Mesenchymal stem cell (in vitro differentiated cells and primary cell): ENCODE results near the gene ARHGEF17.

ENCODE experiments used
- DNase-seq: peaks from one replicate; pipeline ENCODE4 v3.0.0-alpha.2; 2013
- H2AFZ ChIP-seq: one replicate; pipeline ENCODE4 v1.6.1; 2013; ENCODE audit warnings: low read depth, mild to moderate bottlenecking, control low read depth, inconsistent platforms, low read length, moderate library complexity
- H2AK5ac ChIP-seq: 2 replicates; pipeline ENCODE4 v1.6.1; 2013; ENCODE audit warnings: low read length, moderate library complexity, mild to moderate bottlenecking, inconsistent platforms; ENCODE audit not compliant: severe bottlenecking
- H2BK120ac ChIP-seq: one replicate; pipeline ENCODE4 v1.6.1; 2013; ENCODE audit warnings: low read depth, mild to moderate bottlenecking, inconsistent platforms, low read length, moderate library complexity
- H2BK12ac ChIP-seq, 2 experiments: one replicate each; pipeline ENCODE4 v1.6.1; 2013; ENCODE audit warnings: inconsistent platforms in 2 of 2, low read length in 2 of 2, mild to moderate bottlenecking in 2 of 2, moderate library complexity in 2 of 2, control low read depth in 1 of 2
- H2BK15ac ChIP-seq: one replicate; pipeline ENCODE4 v1.6.1; 2013; ENCODE audit warnings: mild to moderate bottlenecking, low read depth, inconsistent platforms; ENCODE audit not compliant: poor library complexity, severe bottlenecking
- H2BK5ac ChIP-seq: 2 replicates; pipeline ENCODE4 v1.6.1; 2013; ENCODE audit warnings: low read depth, mild to moderate bottlenecking, low read length, control low read depth, inconsistent platforms; ENCODE audit not compliant: poor library complexity, severe bottlenecking
- H3K14ac ChIP-seq, 2 experiments: one replicate each; pipeline ENCODE4 v1.6.1; 2013; ENCODE audit warnings: inconsistent platforms in 2 of 2, low read length in 2 of 2, control low read depth in 1 of 2, mild to moderate bottlenecking in 1 of 2, moderate library complexity in 1 of 2
- H3K18ac ChIP-seq, 2 experiments: one replicate each; pipeline ENCODE4 v1.6.1; 2013; ENCODE audit warnings: inconsistent platforms in 2 of 2, low read length in 2 of 2, control low read depth in 1 of 2, low read depth in 1 of 2, mild to moderate bottlenecking in 1 of 2
- H3K23ac ChIP-seq, 2 experiments: one replicate each; pipeline ENCODE4 v1.6.1; 2013; ENCODE audit warnings: inconsistent platforms in 2 of 2, low read length in 2 of 2, mild to moderate bottlenecking in 2 of 2, moderate library complexity in 2 of 2, control low read depth in 1 of 2
- H3K27ac ChIP-seq: 2 replicates; pipeline ENCODE4 v1.5.1; 2013; ENCODE audit warnings: mild to moderate bottlenecking, moderate library complexity, low read length, control low read depth, inconsistent platforms; ENCODE audit not compliant: poor library complexity, severe bottlenecking
- H3K27me3 ChIP-seq, 2 experiments: 2 replicates each; pipeline versions ENCODE4 v1.6.1 to v1.7.0; 2013; ENCODE audit warnings: low read length in 2 of 2, mild to moderate bottlenecking in 2 of 2, moderate library complexity in 2 of 2, control low read depth in 1 of 2, inconsistent platforms in 1 of 2; ENCODE audit not compliant: control insufficient read depth in 1 of 2, insufficient read depth in 1 of 2
- H3K36me3 ChIP-seq, 2 experiments: 2 replicates each; pipeline versions ENCODE4 v1.6.1 to v1.7.0; 2013; ENCODE audit warnings: low read length in 2 of 2, control low read depth in 1 of 2, inconsistent platforms in 1 of 2, low read depth in 1 of 2, mild to moderate bottlenecking in 1 of 2; ENCODE audit not compliant: insufficient read depth in 2 of 2, control insufficient read depth in 1 of 2
- H3K4ac ChIP-seq, 2 experiments: one replicate each; pipeline ENCODE4 v1.6.1; 2013; ENCODE audit warnings: inconsistent platforms in 2 of 2, low read length in 2 of 2, mild to moderate bottlenecking in 2 of 2, moderate library complexity in 2 of 2, control low read depth in 1 of 2, low read depth in 1 of 2
- H3K4me1 ChIP-seq: 2 replicates; pipeline ENCODE4 v1.6.1; 2013; ENCODE audit warnings: low read depth, low read length, control low read depth; ENCODE audit not compliant: control insufficient read depth, insufficient read depth
- H3K4me2 ChIP-seq: 2 replicates; pipeline ENCODE4 v1.6.1; 2013; ENCODE audit warnings: low read length, mild to moderate bottlenecking, inconsistent platforms; ENCODE audit not compliant: poor library complexity, severe bottlenecking
- H3K4me3 ChIP-seq, 2 experiments: 2 replicates each; pipeline versions ENCODE4 v1.5.1 to v1.7.0; 2013; ENCODE audit warnings: low read length in 2 of 2, mild to moderate bottlenecking in 2 of 2, control low read depth in 1 of 2, low read depth in 1 of 2; ENCODE audit not compliant: insufficient read depth in 1 of 2
- H3K79me1 ChIP-seq: replicated peaks from 2 replicates; pipeline ENCODE4 v1.6.1; 2013; ENCODE audit warnings: mild to moderate bottlenecking, control low read depth, low read length, inconsistent platforms; ENCODE audit not compliant: poor library complexity, severe bottlenecking
- H3K9ac ChIP-seq: 2 replicates; pipeline ENCODE4 v1.7.0; 2013; ENCODE audit warnings: mild to moderate bottlenecking, low read length, moderate library complexity
- H3K9me3 ChIP-seq: 2 replicates; pipeline ENCODE4 v1.7.0; 2013; ENCODE audit warnings: mild to moderate bottlenecking, low read length; ENCODE audit not compliant: control insufficient read depth
- H4K8ac ChIP-seq: one replicate; pipeline ENCODE4 v1.6.1; 2013; ENCODE audit warnings: inconsistent platforms, mild to moderate bottlenecking, low read length, moderate library complexity
- H4K91ac ChIP-seq: one replicate; pipeline ENCODE4 v1.6.1; 2013; ENCODE audit warnings: mild to moderate bottlenecking, low read length, inconsistent platforms
- WGBS: methylation state at CpG from one replicate; pipeline ENCODE4 v1.1.7; 2013; ENCODE audit warnings: mixed read lengths; 5-methylcytosine and 5-hydroxymethylcytosine counted together

The ARHGEF17 gene

GRCh38 chr11:73298233-73298632 lies 9.8 kb upstream of the ARHGEF17 start:
- Histone ChIP-seq H3K9me3 (no peaks in the 10 kb centered on the region), H2BK120ac (no peak overlapping the region), H2BK15ac (no peak overlapping the region), H3K4ac (no peak overlapping the region), H3K36me3 (peaks cover 5 to 8% of the 10 kb centered on the region in 2 experiments), H3K4me2 (no peak overlapping the region), H2BK12ac (no peak overlapping the region), H3K27me3 (no peaks in the 10 kb centered on the region), H3K18ac (peak overlapping the region in 1 of 2 experiments; percentile 18), H3K27ac (no peak overlapping the region), H2AK5ac (no peak overlapping the region), H2AFZ (no peak overlapping the region), H4K8ac (no peak overlapping the region), H3K4me1 (peaks cover 23% of the 10 kb centered on the region), H3K14ac (no peak overlapping the region), H3K23ac (no peak overlapping the region), H2BK5ac (no peak overlapping the region), H3K4me3 (no peak overlapping the region), H3K9ac (no peak overlapping the region), H4K91ac (no peak overlapping the region), H3K79me1 (no peaks in the 10 kb centered on the region)
- WGBS: 85% methylated on average over 5 of the region's 5 CpGs
- DNase-seq: no peak

- 91% methylated on average over 10 of the region's 10 CpGs for WGBS
Measured at GRCh38 chr11:73299751-73300150, 8.3 kb upstream of the ARHGEF17 start.

GRCh38 chr11:73306069-73306841 lies 1.8 kb upstream of the ARHGEF17 start:
- Histone ChIP-seq H2BK120ac (no peak overlapping the region), H2BK15ac (peak overlapping the region; percentile 41)
- peak; percentile 29 for DNase-seq

More at GRCh38 chr11:73299751-73300150, 8.3 kb upstream of the ARHGEF17 start:
- no peak overlapping the region for H3K23ac ChIP-seq
- H3K14ac ChIP-seq: no peak overlapping the region
- H3K18ac ChIP-seq: no peak overlapping the region
- H3K36me3 ChIP-seq: peaks cover 5 to 8% of the 10 kb centered on the region in 2 experiments
- H3K27me3 ChIP-seq: no peaks in the 10 kb centered on the region
- H2BK12ac ChIP-seq: no peak overlapping the region
- H4K8ac ChIP-seq: no peak overlapping the region
- no peaks in the 10 kb centered on the region for H3K79me1 ChIP-seq
- H3K4ac ChIP-seq: no peak overlapping the region
- no peak overlapping the region for H2AFZ ChIP-seq
- no peak overlapping the region for H3K27ac ChIP-seq
- H2AK5ac ChIP-seq: peak overlapping the region; percentile 62
- no peak overlapping the region for H3K9ac ChIP-seq
- H2BK120ac ChIP-seq: no peak overlapping the region
- H3K4me2 ChIP-seq: no peak overlapping the region
- H2BK15ac ChIP-seq: no peak overlapping the region
- no peak for DNase-seq
- peaks cover 23% of the 10 kb centered on the region for H3K4me1 ChIP-seq
- no peak overlapping the region for H4K91ac ChIP-seq
- no peak overlapping the region for H2BK5ac ChIP-seq
- no peak overlapping the region for H3K4me3 ChIP-seq
- no peaks in the 10 kb centered on the region for H3K9me3 ChIP-seq

GRCh38 chr11:73306977-73307322 lies 1.1 kb upstream of the ARHGEF17 start:
- Histone ChIP-seq H3K27me3 (no peaks in the 10 kb centered on the region), H4K8ac (peak overlapping the region; percentile 70), H3K27ac (peak overlapping the region; percentile 79), H2BK12ac (peak overlapping the region; percentile 33 to 38), H3K18ac (peak overlapping the region; percentile 67 to 77), H3K9ac (peak overlapping the region; percentile 88), H3K36me3 (peaks cover 18 to 19% of the 10 kb centered on the region in 2 experiments), H3K9me3 (no peaks in the 10 kb centered on the region), H3K4me1 (peaks cover 31% of the 10 kb centered on the region), H2BK120ac (peak overlapping the region; percentile 15), H3K23ac (no peak overlapping the region), H2BK5ac (no peak overlapping the region), H4K91ac (peak overlapping the region; percentile 88), H2AFZ (peak overlapping the region; percentile 18), H2BK15ac (peak overlapping the region; percentile 98), H2AK5ac (no peak overlapping the region), H3K4ac (peak overlapping the region in 1 of 2 experiments; percentile 77), H3K4me3 (peak overlapping the region; percentile 4 to 73), H3K4me2 (peak overlapping the region; percentile 64), H3K14ac (peak overlapping the region in 1 of 2 experiments; percentile 31), H3K79me1 (no peaks in the 10 kb centered on the region)
- DNase-seq: no peak
- WGBS: 19% methylated on average over 18 of the region's 18 CpGs

More at GRCh38 chr11:73306069-73306841, 1.8 kb upstream of the ARHGEF17 start:
- peaks cover 25% of the 10 kb centered on the region for H3K4me1 ChIP-seq
- WGBS: 73% methylated on average over 7 of the region's 7 CpGs
- no peak overlapping the region for H2AFZ ChIP-seq
- H3K4me2 ChIP-seq: no peak overlapping the region
- peak overlapping the region in 1 of 2 experiments; percentile 37 for H2BK12ac ChIP-seq
- peak overlapping the region; percentile 45 for H4K8ac ChIP-seq
- H3K27me3 ChIP-seq: no peaks in the 10 kb centered on the region
- no peak overlapping the region for H3K14ac ChIP-seq
- H3K23ac ChIP-seq: no peak overlapping the region
- H3K9ac ChIP-seq: peak overlapping the region; percentile 88
- no peaks in the 10 kb centered on the region for H3K9me3 ChIP-seq
- peak overlapping the region in 1 of 2 experiments; percentile 53 for H3K4ac ChIP-seq
- peak overlapping the region in 1 of 2 experiments; percentile 73 for H3K4me3 ChIP-seq
- H3K27ac ChIP-seq: no peak overlapping the region
- no peaks in the 10 kb centered on the region for H3K79me1 ChIP-seq
- H4K91ac ChIP-seq: peak overlapping the region; percentile 3
- no peak overlapping the region for H3K18ac ChIP-seq
- H2AK5ac ChIP-seq: peak overlapping the region; percentile 21
- H2BK5ac ChIP-seq: no peak overlapping the region
- H3K36me3 ChIP-seq: peaks cover 13% of the 10 kb centered on the region in 2 experiments
